Measurements from ENCODE around the gene NACAD. TPM values are rescaled to one million over a fixed set of nuclear protein-coding genes. Genes with fewer than 3 reads are reported as not detected.

Gene NACAD
- total and polyA plus RNA-seq, 3 donors from 2014 or later, result 6.9 to 12.0 (median 8.7) TPM

DNA sequence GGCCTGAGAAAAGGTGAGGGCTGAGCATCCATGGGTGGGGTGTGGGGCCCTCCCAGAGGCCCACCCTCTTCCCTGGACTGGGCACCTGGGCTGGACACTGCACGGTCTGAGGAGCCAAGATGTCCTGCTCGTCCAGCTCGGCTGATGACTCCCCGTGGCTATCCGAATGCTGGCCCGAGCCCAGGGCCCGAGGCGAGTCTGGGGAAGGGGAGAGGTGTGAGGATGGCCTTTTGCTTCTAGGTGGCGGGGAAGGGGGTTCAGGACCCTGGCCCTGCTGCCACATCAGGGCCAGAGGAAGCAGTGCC, 7.1 kb downstream of the NACAD start:
- Histone ChIP-seq H3K27ac (no peak overlapping the region), H3K36me3 (ENCODE audit: low read depth, missing control alignments) (no peaks in the 10 kb centered on the region)

GRCh38 chr7:45080958-45081669, 7.7 kb downstream of the NACAD start:
- no peaks in the 10 kb centered on the region for H3K36me3 ChIP-seq (ENCODE audit: low read depth, missing control alignments)
- no peak for DNase-seq
- H3K4me1 ChIP-seq, result peaks cover 20% of the 10 kb centered on the region
- H3K27me3 ChIP-seq, result no peaks in the 10 kb centered on the region
- no peak for TF ChIP-seq POLR2A (IDR thresholded peaks at IDR 0.05)
- TF ChIP-seq, protein P1, sequence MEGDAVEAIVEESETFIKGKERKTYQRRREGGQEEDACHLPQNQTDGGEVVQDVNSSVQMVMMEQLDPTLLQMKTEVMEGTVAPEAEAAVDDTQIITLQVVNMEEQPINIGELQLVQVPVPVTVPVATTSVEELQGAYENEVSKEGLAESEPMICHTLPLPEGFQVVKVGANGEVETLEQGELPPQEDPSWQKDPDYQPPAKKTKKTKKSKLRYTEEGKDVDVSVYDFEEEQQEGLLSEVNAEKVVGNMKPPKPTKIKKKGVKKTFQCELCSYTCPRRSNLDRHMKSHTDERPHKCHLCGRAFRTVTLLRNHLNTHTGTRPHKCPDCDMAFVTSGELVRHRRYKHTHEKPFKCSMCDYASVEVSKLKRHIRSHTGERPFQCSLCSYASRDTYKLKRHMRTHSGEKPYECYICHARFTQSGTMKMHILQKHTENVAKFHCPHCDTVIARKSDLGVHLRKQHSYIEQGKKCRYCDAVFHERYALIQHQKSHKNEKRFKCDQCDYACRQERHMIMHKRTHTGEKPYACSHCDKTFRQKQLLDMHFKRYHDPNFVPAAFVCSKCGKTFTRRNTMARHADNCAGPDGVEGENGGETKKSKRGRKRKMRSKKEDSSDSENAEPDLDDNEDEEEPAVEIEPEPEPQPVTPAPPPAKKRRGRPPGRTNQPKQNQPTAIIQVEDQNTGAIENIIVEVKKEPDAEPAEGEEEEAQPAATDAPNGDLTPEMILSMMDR (IDR thresholded peaks at IDR 0.05), result no peak
- no peak overlapping the region for H3K4me3 ChIP-seq
- intact Hi-C loops (cut with DNase I; ENCODE audit: low total_unique reads), result no loop called here
- H3K9me3 ChIP-seq, result no peaks in the 10 kb centered on the region
- WGBS, 2 donors, result 90 to 97% methylated on average over 10 to 14 of the region's 14 CpGs
- H3K27ac ChIP-seq, result no peak overlapping the region

More for the DNA sequence above, 7.1 kb downstream of the NACAD start:
- no peak overlapping the region for H3K4me3 ChIP-seq
- peaks cover 20% of the 10 kb centered on the region for H3K4me1 ChIP-seq
- H3K9me3 ChIP-seq, result no peaks in the 10 kb centered on the region
- WGBS, 2 donors, result 85 to 93% methylated on average over 3 to 9 of the region's 9 CpGs
- intact Hi-C loops (cut with DNase I; ENCODE audit: low total_unique reads), result no loop called here
- no peaks in the 10 kb centered on the region for H3K27me3 ChIP-seq
- no peak for DNase-seq
- no peak for TF ChIP-seq POLR2A (IDR thresholded peaks at IDR 0.05)
- TF ChIP-seq, protein P1 (IDR thresholded peaks at IDR 0.05), result no peak

GRCh38 chr7:45080265-45080957, 8.4 kb downstream of the NACAD start:
- H3K9me3 ChIP-seq, result no peaks in the 10 kb centered on the region
- no peak for TF ChIP-seq POLR2A (IDR thresholded peaks at IDR 0.05)
- TF ChIP-seq, protein P1 (IDR thresholded peaks at IDR 0.05), result no peak
- no peak overlapping the region for H3K4me3 ChIP-seq
- intact Hi-C loops (cut with DNase I; ENCODE audit: low total_unique reads), result no loop called here
- H3K4me1 ChIP-seq, result peaks cover 20% of the 10 kb centered on the region
- no peaks in the 10 kb centered on the region for H3K27me3 ChIP-seq
- 85 to 95% methylated on average over 16 to 17 of the region's 17 CpGs for WGBS, 2 donors
- DNase-seq, result no peak
- no peak overlapping the region for H3K27ac ChIP-seq
- no peaks in the 10 kb centered on the region for H3K36me3 ChIP-seq (ENCODE audit: low read depth, missing control alignments)

DNA sequence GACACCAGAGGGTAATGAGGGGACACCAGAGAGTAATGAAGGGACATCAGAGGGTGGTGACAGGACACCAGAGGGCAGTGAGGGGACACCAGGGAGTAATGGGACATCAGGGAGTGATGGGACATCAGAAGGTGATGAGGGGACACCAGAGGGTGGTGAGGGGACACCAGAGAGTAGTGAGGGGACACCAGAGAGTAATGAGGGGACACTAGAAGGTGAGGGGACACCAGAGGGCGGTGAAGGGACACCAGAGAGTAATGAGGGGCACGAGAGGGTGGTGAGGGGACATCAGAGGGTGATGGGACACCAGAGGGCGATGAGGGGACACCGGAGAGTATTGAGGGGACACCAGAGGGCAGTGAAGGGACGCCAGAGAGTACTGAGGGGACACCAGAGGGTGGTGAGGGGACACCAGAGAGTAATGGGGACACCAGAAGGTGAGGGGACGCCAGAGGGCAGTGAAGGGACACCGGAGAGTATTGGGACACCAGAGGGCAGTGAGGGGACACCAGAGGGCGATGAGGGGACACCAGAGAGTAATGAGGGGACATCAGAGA, 10.6 kb downstream of the NACAD start:
- Histone ChIP-seq H3K4me1 (peaks cover 17% of the 10 kb centered on the region), H3K9me3 (no peaks in the 10 kb centered on the region), H3K27ac (no peak overlapping the region), H3K4me3 (no peak overlapping the region), H3K36me3 (ENCODE audit: low read depth, missing control alignments) (no peaks in the 10 kb centered on the region), H3K27me3 (no peaks in the 10 kb centered on the region)
- no peak for TF ChIP-seq POLR2A (IDR thresholded peaks at IDR 0.05)
- TF ChIP-seq, protein P1 (IDR thresholded peaks at IDR 0.05), result no peak
- no peak for DNase-seq
- WGBS, 2 donors, result 72 to 85% methylated on average over 8 of the region's 8 CpGs
- intact Hi-C loops (cut with DNase I; ENCODE audit: low total_unique reads), result no loop called here
